Amniotic stem cell (primary cell): ENCODE data around the gene PCDHA1.

ENCODE experiments used
- DNase-seq: peaks from one replicate; lab custom pipeline; 2025; lab: John Stamatoyannopoulos, UW

PCDHA1 gene

DNA sequence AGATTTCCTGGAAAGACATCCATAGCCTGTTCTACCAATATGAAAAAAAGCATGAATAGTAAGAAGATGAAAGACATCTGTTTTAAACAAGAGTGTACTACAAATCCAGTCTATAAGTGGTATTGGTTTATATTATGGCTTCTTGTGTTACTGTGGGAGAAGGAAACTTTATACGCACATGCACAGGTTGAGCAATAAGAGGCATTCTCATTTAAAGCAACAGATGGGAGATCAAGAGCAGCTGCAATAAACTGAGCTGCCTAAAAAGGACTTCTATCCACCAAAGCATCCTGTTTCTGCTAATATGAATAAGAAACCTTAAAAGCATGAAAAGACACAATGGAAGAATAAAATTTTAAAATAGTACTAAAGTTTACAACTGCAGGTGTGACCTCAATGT lies 256.6 kb downstream of the PCDHA1 start:
- DNase-seq, result no peak

DNA sequence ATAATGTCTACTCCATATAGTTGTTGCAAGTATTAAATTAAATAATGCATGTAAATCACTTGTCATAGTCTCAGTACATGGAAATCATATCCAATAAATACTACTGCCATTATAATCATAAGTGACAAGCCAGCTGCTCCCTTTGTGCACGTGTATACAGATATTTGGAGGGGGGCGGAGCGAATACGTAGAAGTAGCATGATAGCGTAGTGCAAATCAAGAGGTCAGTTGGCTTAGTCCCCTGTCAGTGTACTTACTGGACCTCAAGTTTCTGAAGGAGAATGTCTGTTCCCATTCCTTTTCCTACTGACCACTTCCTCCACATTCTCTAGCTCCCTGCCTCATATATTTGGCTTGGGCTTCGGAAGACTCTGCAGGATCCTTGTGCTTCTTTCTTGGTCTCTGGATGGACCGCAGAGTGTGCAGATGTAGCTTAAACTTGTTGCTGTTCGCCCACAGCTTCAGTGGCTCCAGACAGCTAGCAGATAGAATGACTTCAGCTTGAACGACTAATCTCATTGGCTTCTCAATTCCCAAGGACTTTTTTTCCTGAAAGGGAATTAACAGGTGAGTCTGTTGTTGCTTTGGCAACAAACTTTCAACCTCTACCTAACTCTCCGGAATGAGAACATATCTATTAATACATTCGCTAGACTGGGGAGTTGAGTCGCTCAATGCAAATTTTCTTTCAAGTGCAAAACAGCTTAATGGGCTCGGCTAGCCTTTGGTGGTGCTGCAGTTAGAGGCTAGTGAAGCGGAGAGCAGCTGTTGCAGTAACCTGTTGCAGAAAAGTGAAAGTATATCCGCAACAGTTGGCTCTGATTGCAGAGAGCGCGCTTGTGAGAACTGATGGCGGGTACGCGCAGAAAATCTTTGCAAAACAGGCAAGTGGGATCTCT lies 264.9 kb downstream of the PCDHA1 start, which contains the start of gene PCDHB1:
PCDHB1 (plus strand) TSS at position 753 of the 899 bp plus-strand sequence; CDS start at position 850, 97 bp downstream.
- no peak for DNase-seq

DNA sequence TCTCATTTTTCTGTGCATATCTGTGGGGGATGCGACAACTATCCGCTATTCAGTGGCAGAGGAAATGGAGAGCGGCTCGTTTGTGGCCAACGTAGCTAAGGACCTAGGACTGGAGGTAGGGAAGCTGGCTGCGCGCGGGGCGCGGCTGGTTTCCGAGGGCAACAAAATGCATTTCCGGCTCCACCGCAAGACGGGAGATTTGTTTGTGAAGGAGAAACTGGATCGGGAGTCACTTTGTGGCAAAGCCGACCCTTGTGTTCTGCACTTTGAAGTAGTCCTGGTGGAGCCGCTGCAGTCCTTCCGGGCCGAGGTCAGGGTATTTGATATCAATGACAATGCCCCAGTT lies 265.6 kb downstream of the PCDHA1 start:
- no peak for DNase-seq
